ENCODE results near the gene BBS9.

The BBS9 gene

DNA sequence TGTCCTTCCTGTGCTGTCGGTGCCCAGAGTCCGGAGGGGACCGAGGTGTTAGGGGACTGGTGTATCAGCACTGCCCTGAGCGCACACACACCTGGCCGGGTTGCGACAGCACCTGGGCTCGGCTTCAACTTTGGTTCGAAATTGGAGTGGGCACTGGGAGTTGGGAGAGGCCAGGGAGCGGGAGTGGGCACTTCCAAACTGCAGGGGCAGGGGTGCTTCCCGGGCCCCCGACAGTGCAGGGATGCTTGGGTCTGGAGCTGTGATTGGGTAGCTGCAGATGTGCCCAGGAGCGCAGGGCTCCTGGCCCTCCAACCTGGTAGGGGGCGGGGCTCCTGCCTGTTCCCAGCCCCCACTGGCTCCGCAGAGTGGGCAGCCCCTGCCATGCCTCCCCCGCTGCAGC lies 7.7 kb downstream of the BBS9 start:
- H3K9me3 ChIP-seq (replicated peaks; ENCODE audit: insufficient read depth, low read length), result no peaks in the 10 kb centered on the region
- H3K27ac ChIP-seq (ENCODE audit: low read length), result no peak overlapping the region
- H3K9ac ChIP-seq (ENCODE audit: low read length), result no peak overlapping the region
- no peaks in the 10 kb centered on the region for H4K20me1 ChIP-seq (ENCODE audit: insufficient read depth, low read length)
- no peak overlapping the region for H3K4me3 ChIP-seq (ENCODE audit: low read length)
- TF ChIP-seq EZH2phosphoT487 (IDR thresholded peaks at IDR 0.05; ENCODE audit: low read length) (no peak), EZH2 (optimal IDR thresholded peaks at IDR 0.05; ENCODE audit: low read depth, low read length) (no peak)
- TF ChIP-seq, protein P1, sequence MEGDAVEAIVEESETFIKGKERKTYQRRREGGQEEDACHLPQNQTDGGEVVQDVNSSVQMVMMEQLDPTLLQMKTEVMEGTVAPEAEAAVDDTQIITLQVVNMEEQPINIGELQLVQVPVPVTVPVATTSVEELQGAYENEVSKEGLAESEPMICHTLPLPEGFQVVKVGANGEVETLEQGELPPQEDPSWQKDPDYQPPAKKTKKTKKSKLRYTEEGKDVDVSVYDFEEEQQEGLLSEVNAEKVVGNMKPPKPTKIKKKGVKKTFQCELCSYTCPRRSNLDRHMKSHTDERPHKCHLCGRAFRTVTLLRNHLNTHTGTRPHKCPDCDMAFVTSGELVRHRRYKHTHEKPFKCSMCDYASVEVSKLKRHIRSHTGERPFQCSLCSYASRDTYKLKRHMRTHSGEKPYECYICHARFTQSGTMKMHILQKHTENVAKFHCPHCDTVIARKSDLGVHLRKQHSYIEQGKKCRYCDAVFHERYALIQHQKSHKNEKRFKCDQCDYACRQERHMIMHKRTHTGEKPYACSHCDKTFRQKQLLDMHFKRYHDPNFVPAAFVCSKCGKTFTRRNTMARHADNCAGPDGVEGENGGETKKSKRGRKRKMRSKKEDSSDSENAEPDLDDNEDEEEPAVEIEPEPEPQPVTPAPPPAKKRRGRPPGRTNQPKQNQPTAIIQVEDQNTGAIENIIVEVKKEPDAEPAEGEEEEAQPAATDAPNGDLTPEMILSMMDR (IDR thresholded peaks at IDR 0.05; ENCODE audit: low read length), result no peak
- no peaks in the 10 kb centered on the region for H3K4me1 ChIP-seq (ENCODE audit: low read length)
- no peaks in the 10 kb centered on the region for H3K27me3 ChIP-seq (replicated peaks; ENCODE audit: insufficient read depth, low read length)
- no peak for DNase-seq
- no peaks in the 10 kb centered on the region for H3K36me3 ChIP-seq (replicated peaks; ENCODE audit: insufficient read depth, low read length)
- no peak overlapping the region for H2AFZ ChIP-seq (ENCODE audit: low read length)
- H3F3A ChIP-seq (ENCODE audit: insufficient read depth, low read length), result no peaks in the 10 kb centered on the region
- H3K4me2 ChIP-seq (ENCODE audit: low read depth, low read length), result no peak overlapping the region
- H3K79me2 ChIP-seq (ENCODE audit: low read length), result no peaks in the 10 kb centered on the region
- H3K9me2 ChIP-seq (replicated peaks; ENCODE audit: insufficient read depth, low read length), result no peaks in the 10 kb centered on the region

DNA sequence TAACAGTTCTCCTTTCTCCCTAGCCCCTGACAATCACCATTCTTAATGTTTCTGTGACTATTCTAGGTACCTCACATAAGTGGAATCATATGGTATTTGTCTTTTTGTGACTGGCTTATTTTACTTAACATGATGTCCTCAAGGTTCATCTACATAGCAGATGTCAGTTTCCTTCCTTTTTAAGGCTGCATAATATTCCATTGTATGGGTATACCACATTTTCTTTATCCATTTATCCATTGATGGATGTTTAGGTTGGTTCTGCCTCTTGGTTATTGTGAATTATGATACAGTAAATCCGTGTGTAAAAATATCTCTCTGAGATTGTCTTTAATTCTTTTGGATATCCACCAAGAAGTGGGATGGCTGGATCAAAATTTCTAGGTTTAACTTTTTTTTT lies 13.2 kb downstream of the BBS9 start:
- Histone ChIP-seq H3K9me2 (replicated peaks; ENCODE audit: insufficient read depth, low read length) (no peaks in the 10 kb centered on the region), H2AFZ (ENCODE audit: low read length) (no peak overlapping the region), H3K79me2 (ENCODE audit: low read length) (no peaks in the 10 kb centered on the region), H3K36me3 (replicated peaks; ENCODE audit: insufficient read depth, low read length) (no peaks in the 10 kb centered on the region), H3K4me2 (ENCODE audit: low read depth, low read length) (no peak overlapping the region), H4K20me1 (ENCODE audit: insufficient read depth, low read length) (no peaks in the 10 kb centered on the region), H3K27ac (ENCODE audit: low read length) (no peak overlapping the region), H3K27me3 (replicated peaks; ENCODE audit: insufficient read depth, low read length) (no peaks in the 10 kb centered on the region), H3K9me3 (replicated peaks; ENCODE audit: insufficient read depth, low read length) (no peaks in the 10 kb centered on the region), H3K4me3 (ENCODE audit: low read length) (no peak overlapping the region), H3F3A (ENCODE audit: insufficient read depth, low read length) (no peaks in the 10 kb centered on the region), H3K9ac (ENCODE audit: low read length) (no peak overlapping the region), H3K4me1 (ENCODE audit: low read length) (peaks cover 7% of the 10 kb centered on the region; the same call in 1 of the 2 replicates)
- DNase-seq, result no peak
- TF ChIP-seq, protein P1 (IDR thresholded peaks at IDR 0.05; ENCODE audit: low read length), result no peak
- TF ChIP-seq EZH2 (optimal IDR thresholded peaks at IDR 0.05; ENCODE audit: low read depth, low read length) (no peak), EZH2phosphoT487 (IDR thresholded peaks at IDR 0.05; ENCODE audit: low read length) (no peak)

DNA sequence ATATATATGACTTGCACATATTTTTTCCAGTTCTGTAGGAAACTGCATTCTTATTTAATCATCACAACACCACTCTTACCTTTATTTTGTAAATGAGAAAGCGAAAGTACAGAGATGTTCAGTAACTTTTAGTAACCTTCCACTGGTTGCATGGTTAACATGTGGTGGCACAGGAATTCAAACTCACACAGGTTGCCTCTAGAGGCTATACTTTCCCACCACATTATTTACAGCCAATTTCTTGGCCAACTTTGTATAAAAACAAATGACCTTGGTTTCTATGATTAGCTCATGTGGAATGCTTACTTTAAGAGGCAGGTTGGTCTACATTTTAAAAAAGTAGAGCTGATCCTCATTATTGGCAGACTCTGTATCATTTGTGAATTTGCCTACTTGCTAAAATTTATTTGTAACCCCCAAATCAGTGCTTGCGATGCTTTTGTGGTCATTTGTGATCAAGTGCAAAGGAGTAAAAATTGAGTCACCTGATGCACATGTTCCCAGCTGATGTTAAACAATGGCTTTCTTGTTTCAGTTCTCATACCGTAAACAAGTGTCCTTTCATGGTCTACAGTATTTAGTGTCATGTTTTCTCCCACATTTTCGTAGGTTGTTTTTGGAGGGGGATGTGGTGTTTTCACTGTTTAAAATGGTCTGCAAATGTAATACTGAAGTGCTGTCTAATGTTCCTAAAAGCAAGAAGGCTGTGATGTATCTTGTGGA lies 14.8 kb downstream of the BBS9 start:
- TF ChIP-seq EZH2 (optimal IDR thresholded peaks at IDR 0.05; ENCODE audit: low read depth, low read length), result no peak
- TF ChIP-seq, protein P1 (IDR thresholded peaks at IDR 0.05; ENCODE audit: low read length), result no peak
- no peak for TF ChIP-seq EZH2phosphoT487 (IDR thresholded peaks at IDR 0.05; ENCODE audit: low read length)
- H4K20me1 ChIP-seq (ENCODE audit: insufficient read depth, low read length), result no peaks in the 10 kb centered on the region
- no peaks in the 10 kb centered on the region for H3K27me3 ChIP-seq (replicated peaks; ENCODE audit: insufficient read depth, low read length)
- peaks cover 7% of the 10 kb centered on the region; the same call in 1 of the 2 replicates for H3K4me1 ChIP-seq (ENCODE audit: low read length)
- H3K4me3 ChIP-seq (ENCODE audit: low read length), result peak overlapping the region; percentile 30
- peak overlapping the region; percentile 31; the same call in 1 of the 2 replicates for H3K27ac ChIP-seq (ENCODE audit: low read length)
- peak; percentile 70 for DNase-seq
- H3K9me2 ChIP-seq (replicated peaks; ENCODE audit: insufficient read depth, low read length), result no peaks in the 10 kb centered on the region
- H3K36me3 ChIP-seq (replicated peaks; ENCODE audit: insufficient read depth, low read length), result no peaks in the 10 kb centered on the region
- no peaks in the 10 kb centered on the region for H3K79me2 ChIP-seq (ENCODE audit: low read length)
- no peaks in the 10 kb centered on the region for H3F3A ChIP-seq (ENCODE audit: insufficient read depth, low read length)
- H3K9ac ChIP-seq (ENCODE audit: low read length), result no peak overlapping the region
- peak overlapping the region; percentile 27 for H2AFZ ChIP-seq (ENCODE audit: low read length)
- H3K9me3 ChIP-seq (replicated peaks; ENCODE audit: insufficient read depth, low read length), result no peaks in the 10 kb centered on the region
- peak overlapping the region; percentile 70 for H3K4me2 ChIP-seq (ENCODE audit: low read depth, low read length)
